Left ventricle myocardium inferior (tissue), 1 donor: ENCODE measurements around the gene SPX. TPM values are rescaled to one million over a fixed set of nuclear protein-coding genes. Genes with fewer than 3 reads are reported as not detected.
A peak's percentile ranks its signal among the peaks of the same experiment; 100 is the strongest.

Source experiments
- DNase-seq: peaks from one replicate; pipeline ENCODE4 v3.0.0-alpha.2; 2020
- H3K27ac ChIP-seq: fragments of 200-600 bp; replicated peaks from 2 replicates; pipeline ENCODE4 v1.8.0; 2021
- H3K27me3 ChIP-seq: fragments of 200-600 bp; 2 replicates; pipeline ENCODE4 v1.8.0; 2021; ENCODE audit warnings: low read depth
- H3K36me3 ChIP-seq: fragments of 200-600 bp; 2 replicates; pipeline ENCODE4 v1.8.0; 2021
- H3K4me1 ChIP-seq: fragments of 200-600 bp; 2 replicates; pipeline ENCODE4 v1.8.0; 2021
- H3K4me3 ChIP-seq: fragments of 200-600 bp; 2 replicates; pipeline ENCODE4 v1.8.0; 2021; ENCODE audit warnings: mild to moderate bottlenecking, moderate library complexity
- H3K9me3 ChIP-seq: fragments of 200-600 bp; replicated peaks from 2 replicates; pipeline ENCODE4 v1.8.0; 2021
- intact Hi-C: fragments of 100-400 bp; cut with micrococcal nuclease; formaldehyde crosslinking; loops from one replicate; pipeline ENCODE4 v1.11.0; 2022
- total RNA-seq: library from RNA; stranded (reverse); fragmentation: NEBNext Ultra II Directional; extraction: Animal tissue kit (Norgen Biotek cat#: 25700); gene quantifications from one replicate; pipeline ENCODE4 v1.2.1, GENCODE V29; 2021
- TF ChIP-seq, protein P1 (sequence below): fragments of 200-600 bp; IDR thresholded peaks from 2 replicates; pipeline ENCODE4 v1.8.0; 2021; ENCODE audit warnings: antibody characterized with exemption, mild to moderate bottlenecking, borderline replicate concordance
- donor health status: DM: no; HTN: yes; CAD: no; lungs with severe emphysema.

SPX gene
- total RNA-seq, 1 donor from 2014 or later: 16.5 TPM

DNA sequence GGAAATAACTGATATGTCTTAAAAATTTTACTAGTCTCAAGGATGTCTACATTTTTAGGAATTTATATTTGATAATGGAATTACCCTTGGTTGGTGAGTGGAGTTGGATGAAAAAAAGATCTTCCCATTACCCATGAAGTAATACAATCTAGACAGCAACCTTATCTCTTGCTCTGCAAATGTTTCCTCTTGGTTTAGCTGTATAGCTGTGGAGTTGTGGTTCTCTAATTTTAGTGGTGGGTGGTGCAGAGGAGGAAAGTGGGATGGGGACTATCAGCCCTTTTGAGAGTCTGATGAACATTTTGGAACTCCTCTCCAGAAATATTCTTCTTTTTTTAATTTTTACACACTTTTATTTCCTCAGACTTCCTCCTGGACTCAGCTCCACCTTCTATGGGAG lies 17.1 kb downstream of the SPX start:
- Histone ChIP-seq H3K36me3 (no peaks in the 10 kb centered on the region), H3K27me3 (no peaks in the 10 kb centered on the region), H3K9me3 (no peaks in the 10 kb centered on the region), H3K27ac (no peak overlapping the region), H3K4me1 (peaks cover 14% of the 10 kb centered on the region), H3K4me3 (no peak overlapping the region)
- intact Hi-C loops: no loop called here
- TF ChIP-seq, protein P1, sequence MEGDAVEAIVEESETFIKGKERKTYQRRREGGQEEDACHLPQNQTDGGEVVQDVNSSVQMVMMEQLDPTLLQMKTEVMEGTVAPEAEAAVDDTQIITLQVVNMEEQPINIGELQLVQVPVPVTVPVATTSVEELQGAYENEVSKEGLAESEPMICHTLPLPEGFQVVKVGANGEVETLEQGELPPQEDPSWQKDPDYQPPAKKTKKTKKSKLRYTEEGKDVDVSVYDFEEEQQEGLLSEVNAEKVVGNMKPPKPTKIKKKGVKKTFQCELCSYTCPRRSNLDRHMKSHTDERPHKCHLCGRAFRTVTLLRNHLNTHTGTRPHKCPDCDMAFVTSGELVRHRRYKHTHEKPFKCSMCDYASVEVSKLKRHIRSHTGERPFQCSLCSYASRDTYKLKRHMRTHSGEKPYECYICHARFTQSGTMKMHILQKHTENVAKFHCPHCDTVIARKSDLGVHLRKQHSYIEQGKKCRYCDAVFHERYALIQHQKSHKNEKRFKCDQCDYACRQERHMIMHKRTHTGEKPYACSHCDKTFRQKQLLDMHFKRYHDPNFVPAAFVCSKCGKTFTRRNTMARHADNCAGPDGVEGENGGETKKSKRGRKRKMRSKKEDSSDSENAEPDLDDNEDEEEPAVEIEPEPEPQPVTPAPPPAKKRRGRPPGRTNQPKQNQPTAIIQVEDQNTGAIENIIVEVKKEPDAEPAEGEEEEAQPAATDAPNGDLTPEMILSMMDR: no peak
- no peak for DNase-seq

DNA sequence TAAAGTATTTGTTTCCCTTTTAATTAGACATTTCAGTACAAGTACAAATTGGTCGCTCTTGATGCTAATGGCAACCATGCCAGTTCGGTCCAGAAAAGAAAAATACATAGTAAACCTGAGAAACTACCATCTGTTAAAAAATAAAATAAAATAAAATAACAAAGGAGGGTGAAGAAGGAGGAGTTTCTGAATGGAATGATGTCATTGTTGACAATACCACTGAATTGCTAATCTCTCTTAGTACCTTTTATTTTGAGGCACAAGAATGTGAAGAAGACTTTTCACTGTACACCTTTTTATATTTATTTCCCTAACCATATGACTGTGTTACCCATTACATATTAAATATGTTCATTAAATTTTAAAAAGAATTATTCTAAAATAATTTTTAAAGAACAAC lies 19.5 kb downstream of the SPX start:
- no peak overlapping the region for H3K27ac ChIP-seq
- no peaks in the 10 kb centered on the region for H3K36me3 ChIP-seq
- H3K27me3 ChIP-seq: no peaks in the 10 kb centered on the region
- TF ChIP-seq, protein P1: no peak
- H3K4me1 ChIP-seq: peaks cover 16% of the 10 kb centered on the region
- no peak for DNase-seq
- H3K4me3 ChIP-seq: no peak overlapping the region
- intact Hi-C loops: no loop called here
- H3K9me3 ChIP-seq: no peaks in the 10 kb centered on the region

DNA sequence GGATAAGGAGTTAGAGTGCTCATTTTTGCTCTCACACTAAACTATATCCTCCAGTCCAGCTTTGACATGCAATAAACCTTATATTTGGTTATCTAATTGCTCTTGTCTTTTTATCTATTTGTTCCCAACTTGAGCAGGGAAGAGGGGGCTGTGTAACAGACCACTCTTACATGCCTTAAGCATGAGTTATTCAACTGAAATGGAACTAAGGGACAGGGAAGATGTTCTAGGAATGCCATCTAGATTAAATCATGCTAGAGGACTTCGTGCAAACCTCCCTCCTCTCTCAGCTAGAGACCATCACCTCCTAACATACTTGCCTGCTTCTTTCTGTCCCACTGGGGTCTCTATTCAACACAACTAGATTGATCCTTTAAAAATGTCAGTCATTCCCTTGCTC lies 20.6 kb downstream of the SPX start:
- Histone ChIP-seq H3K27ac (no peak overlapping the region), H3K9me3 (no peaks in the 10 kb centered on the region), H3K36me3 (no peaks in the 10 kb centered on the region), H3K4me3 (no peak overlapping the region), H3K27me3 (no peaks in the 10 kb centered on the region), H3K4me1 (peaks cover 19% of the 10 kb centered on the region)
- intact Hi-C loops: no loop called here
- no peak for DNase-seq
- TF ChIP-seq, protein P1: no peak

DNA sequence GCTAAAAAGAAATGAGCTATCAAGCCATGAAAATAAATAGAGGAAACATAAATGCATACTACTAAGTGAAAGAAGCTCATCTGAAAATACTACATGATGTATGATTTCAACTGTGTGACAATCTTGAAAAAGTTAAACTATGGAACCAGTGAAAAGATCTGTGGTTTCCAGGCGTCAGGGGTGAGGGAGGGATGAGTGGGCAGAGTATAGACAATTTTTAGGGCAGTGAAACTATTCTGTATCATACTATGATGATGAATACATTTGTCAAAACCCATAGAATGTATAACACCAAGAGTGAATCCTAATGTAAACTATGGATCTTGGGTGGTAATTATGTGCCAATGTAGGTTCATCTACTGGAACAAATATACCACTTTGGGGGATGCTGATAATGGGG lies 21.3 kb downstream of the SPX start:
- no peaks in the 10 kb centered on the region for H3K36me3 ChIP-seq
- intact Hi-C loops: no loop called here
- H3K4me3 ChIP-seq: no peak overlapping the region
- no peaks in the 10 kb centered on the region for H3K9me3 ChIP-seq
- TF ChIP-seq, protein P1: no peak
- DNase-seq: no peak
- H3K27me3 ChIP-seq: no peaks in the 10 kb centered on the region
- H3K4me1 ChIP-seq: peaks cover 20% of the 10 kb centered on the region
- no peak overlapping the region for H3K27ac ChIP-seq

DNA sequence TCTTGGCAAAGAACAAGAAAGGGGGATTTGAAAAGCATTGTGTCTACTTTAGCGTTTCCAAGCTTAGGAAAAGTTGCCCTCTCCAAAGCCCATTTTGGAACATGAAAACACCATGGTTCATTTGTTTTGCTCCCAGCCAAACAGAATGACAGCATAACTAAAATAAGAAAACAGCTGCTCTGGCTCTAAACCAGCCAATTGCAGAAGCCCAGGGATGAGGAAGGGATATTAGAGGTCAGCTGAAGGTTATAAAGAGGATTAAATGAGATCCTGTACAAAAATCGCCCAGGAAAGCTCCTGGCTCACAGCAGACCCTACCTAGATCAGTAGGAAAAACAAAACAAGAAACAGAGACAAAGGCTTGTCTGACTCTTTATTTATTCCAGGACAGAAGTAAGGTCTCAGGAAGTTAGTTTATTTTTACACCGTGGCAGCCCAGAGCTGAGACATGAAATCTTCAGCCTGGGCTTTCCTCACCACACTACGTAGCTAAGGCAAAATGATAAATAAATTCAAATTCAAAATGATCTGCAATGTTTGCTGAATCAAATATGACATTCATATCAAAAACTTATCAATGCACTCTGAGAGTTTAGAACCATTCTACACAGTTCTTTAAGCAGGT lies 25.9 kb downstream of the SPX start:
- no peak for DNase-seq
- TF ChIP-seq, protein P1: no peak

More for the DNA sequence above, 25.9 kb downstream of the SPX start:
- Histone ChIP-seq H3K27ac (peak overlapping the region; percentile 72), H3K36me3 (no peaks in the 10 kb centered on the region), H3K9me3 (no peaks in the 10 kb centered on the region), H3K4me3 (no peak overlapping the region), H3K27me3 (no peaks in the 10 kb centered on the region), H3K4me1 (peaks cover 25% of the 10 kb centered on the region)
- intact Hi-C loops: no loop called here
